Smooth muscle cell (in vitro differentiated cells): ENCODE results near the gene GABRG2. TPM values are rescaled to one million over a fixed set of nuclear protein-coding genes. Genes with fewer than 3 reads are reported as not detected.

ENCODE experiments used
- DNase-seq: peaks from one replicate; lab custom pipeline; 2025; ENCODE audit not compliant: unreplicated experiment; lab: John Stamatoyannopoulos, UW
- H2AFZ ChIP-seq: fragments of 200-600 bp; sonication (generic); 2 replicates; pipeline ENCODE4 v1.6.0; 2016; ENCODE audit warnings: antibody characterized with exemption, low read depth, mild to moderate bottlenecking
- H3F3A ChIP-seq: fragments of 200-600 bp; sonication (generic); 2 replicates; pipeline ENCODE4 v1.6.0; 2017; ENCODE audit warnings: antibody characterized with exemption, low read depth
- H3K27ac ChIP-seq: fragments of 200-600 bp; sonication (generic); 2 replicates; pipeline ENCODE4 v1.5.1; 2016; ENCODE audit warnings: low read depth, mild to moderate bottlenecking
- H3K27me3 ChIP-seq: fragments of 200-600 bp; sonication (generic); 2 replicates; pipeline ENCODE4 v1.6.1; 2016; ENCODE audit warnings: low read depth, mild to moderate bottlenecking
- H3K36me3 ChIP-seq: fragments of 200-600 bp; sonication (generic); 2 replicates; pipeline ENCODE4 v1.5.1; 2016; ENCODE audit warnings: low read depth
- H3K4me1 ChIP-seq: fragments of 200-600 bp; sonication (generic); 2 replicates; pipeline ENCODE4 v1.5.1; 2016; ENCODE audit warnings: low read depth
- H3K4me2 ChIP-seq: fragments of 200-600 bp; sonication (generic); 2 replicates; pipeline ENCODE4 v1.6.0; 2016; ENCODE audit warnings: mild to moderate bottlenecking
- H3K4me3 ChIP-seq: fragments of 200-600 bp; sonication (generic); 2 replicates; pipeline ENCODE4 v1.5.1; 2016; ENCODE audit warnings: mild to moderate bottlenecking
- H3K79me2 ChIP-seq: fragments of 200-600 bp; sonication (generic); 2 replicates; pipeline ENCODE4 v1.6.0; 2016; ENCODE audit warnings: low read depth, mild to moderate bottlenecking
- H3K9ac ChIP-seq: fragments of 200-600 bp; sonication (generic); 2 replicates; pipeline ENCODE4 v1.6.0; 2016; ENCODE audit warnings: low read depth
- H3K9me3 ChIP-seq: fragments of 200-600 bp; sonication (generic); replicated peaks from 2 replicates; pipeline ENCODE4 v1.5.1; 2016; ENCODE audit warnings: low read depth
- H4K20me1 ChIP-seq: fragments of 200-600 bp; sonication (generic); 2 replicates; pipeline ENCODE4 v1.6.0; 2016; ENCODE audit warnings: low read depth
- CTCF ChIP-seq: fragments of 200-600 bp; sonication (generic); IDR thresholded peaks from 2 replicates; pipeline ENCODE4 v1.5.1; 2017; ENCODE audit warnings: borderline replicate concordance, mild to moderate bottlenecking, antibody characterized with exemption; ENCODE audit not compliant: insufficient read depth, poor library complexity, severe bottlenecking
- WGBS: methylation state at CpG from one replicate; pipeline ENCODE4 v1.1.7; 2016; ENCODE audit warnings: low lambda C conversion rate; 5-methylcytosine and 5-hydroxymethylcytosine counted together
- polyA plus RNA-seq: library from polyadenylated mRNA; unstranded; fragments of >200 nt; fragmentation: Nextera tagmentation; extraction: Ambion mirVana; gene quantifications from 2 replicates; pipeline ENCODE4 v1.2.1, GENCODE V29; 2016
- total RNA-seq: library from RNA; depleted of rRNA; stranded (reverse); fragments of >200 nt; gene quantifications from 2 replicates; pipeline ENCODE4 v1.2.3, GENCODE V29; 2014

Gene GABRG2
- total and polyA plus RNA-seq, 2 experiments from 2014 or later, result not detected

GRCh38 chr5:162068412-162068811, 839 bp downstream of the GABRG2 start:
- H3K9ac ChIP-seq, result no peak overlapping the region
- no peaks in the 10 kb centered on the region for H3F3A ChIP-seq
- no peaks in the 10 kb centered on the region for H3K4me1 ChIP-seq
- no peak for TF ChIP-seq CTCF
- 12% methylated on average over 11 of the region's 12 CpGs for WGBS
- peak; percentile 3 for DNase-seq
- no peak overlapping the region for H2AFZ ChIP-seq
- no peak overlapping the region for H3K4me3 ChIP-seq
- H3K27me3 ChIP-seq, result peaks cover 16% of the 10 kb centered on the region
- H3K27ac ChIP-seq, result no peak overlapping the region
- no peaks in the 10 kb centered on the region for H4K20me1 ChIP-seq
- no peaks in the 10 kb centered on the region for H3K79me2 ChIP-seq
- no peaks in the 10 kb centered on the region for H3K9me3 ChIP-seq
- no peaks in the 10 kb centered on the region for H3K36me3 ChIP-seq
- no peak overlapping the region for H3K4me2 ChIP-seq

- 76% methylated on average over 4 of the region's 4 CpGs for WGBS
- no peaks in the 10 kb centered on the region for H3K4me1 ChIP-seq
- H3K27ac ChIP-seq, result no peak overlapping the region
- no peak for TF ChIP-seq CTCF
- H3K9me3 ChIP-seq, result no peaks in the 10 kb centered on the region
- peaks cover 16% of the 10 kb centered on the region for H3K27me3 ChIP-seq
- H3F3A ChIP-seq, result no peaks in the 10 kb centered on the region
- H3K9ac ChIP-seq, result no peak overlapping the region
- DNase-seq, result no peak
- H2AFZ ChIP-seq, result no peak overlapping the region
- H3K79me2 ChIP-seq, result no peaks in the 10 kb centered on the region
- no peaks in the 10 kb centered on the region for H3K36me3 ChIP-seq
- H4K20me1 ChIP-seq, result no peaks in the 10 kb centered on the region
- no peak overlapping the region for H3K4me2 ChIP-seq
- no peak overlapping the region for H3K4me3 ChIP-seq
Measured at GRCh38 chr5:162068936-162069335, 1.4 kb downstream of the GABRG2 start.

- no peaks in the 10 kb centered on the region for H4K20me1 ChIP-seq
- H3K27me3 ChIP-seq, result peaks cover 3% of the 10 kb centered on the region
- H3F3A ChIP-seq, result no peaks in the 10 kb centered on the region
- no peaks in the 10 kb centered on the region for H3K4me1 ChIP-seq
- H3K36me3 ChIP-seq, result no peaks in the 10 kb centered on the region
- no peaks in the 10 kb centered on the region for H3K79me2 ChIP-seq
- 98% methylated on average over 1 of the region's 1 CpG for WGBS
- no peak for DNase-seq
- H3K27ac ChIP-seq, result no peak overlapping the region
- no peaks in the 10 kb centered on the region for H3K9me3 ChIP-seq
- H2AFZ ChIP-seq, result no peak overlapping the region
- H3K4me3 ChIP-seq, result no peak overlapping the region
- no peak overlapping the region for H3K4me2 ChIP-seq
- H3K9ac ChIP-seq, result no peak overlapping the region
- TF ChIP-seq CTCF, result no peak
Measured at GRCh38 chr5:162078805-162079204, 11.2 kb downstream of the GABRG2 start.

GRCh38 chr5:162091336-162091735, 23.8 kb downstream of the GABRG2 start:
- H3K27ac ChIP-seq, result no peak overlapping the region
- no peaks in the 10 kb centered on the region for H3K27me3 ChIP-seq
- no peak overlapping the region for H3K9ac ChIP-seq
- no peak overlapping the region for H3K4me2 ChIP-seq
- H3K4me1 ChIP-seq, result no peaks in the 10 kb centered on the region
- no peaks in the 10 kb centered on the region for H4K20me1 ChIP-seq
- H3K9me3 ChIP-seq, result no peaks in the 10 kb centered on the region
- H3F3A ChIP-seq, result no peaks in the 10 kb centered on the region
- no peaks in the 10 kb centered on the region for H3K36me3 ChIP-seq
- no peak overlapping the region for H2AFZ ChIP-seq
- WGBS, result 90% methylated on average over 2 of the region's 2 CpGs
- H3K4me3 ChIP-seq, result no peak overlapping the region
- no peak for TF ChIP-seq CTCF
- H3K79me2 ChIP-seq, result no peaks in the 10 kb centered on the region
- no peak for DNase-seq
